ENCODE measurements around the gene TRPM5.

TRPM5 gene

GRCh38 chr11:2411446-2412305, 32.6 kb downstream of the TRPM5 start:
- in situ Hi-C loops (cut with MboI; ENCODE audit: low pct_unique_long_range_greater_than_20kb, low sequenced_read_pairs, unreplicated experiment): loop anchor here (25.0 kb wide), 1 partner anchor 224 kb away; no protein-coding TSS in a partner anchor
- no peak for DNase-seq (ENCODE audit: low spot score)
- TF ChIP-seq CTCF (IDR thresholded peaks at IDR 0.05; ENCODE audit: extremely low read depth, insufficient read depth, missing control alignments): no peak

GRCh38 chr11:2410616-2411015, 33.7 kb downstream of the TRPM5 start:
- DNase-seq (ENCODE audit: low spot score): no peak
- in situ Hi-C loops (cut with MboI; ENCODE audit: low pct_unique_long_range_greater_than_20kb, low sequenced_read_pairs, unreplicated experiment): loop anchor here (25.0 kb wide), 1 partner anchor 223 kb away; no protein-coding TSS in a partner anchor
- TF ChIP-seq CTCF (IDR thresholded peaks at IDR 0.05; ENCODE audit: extremely low read depth, insufficient read depth, missing control alignments): no peak

- no peak for DNase-seq (ENCODE audit: low spot score)
- no peak for TF ChIP-seq CTCF (IDR thresholded peaks at IDR 0.05; ENCODE audit: extremely low read depth, insufficient read depth, missing control alignments)
- in situ Hi-C loops (cut with MboI; ENCODE audit: low pct_unique_long_range_greater_than_20kb, low sequenced_read_pairs, unreplicated experiment): loop anchor here (25.0 kb wide), 1 partner anchor 223 kb away; no protein-coding TSS in a partner anchor
These were observed 34.5 kb downstream of the TRPM5 start for GRCh38 chr11:2409611-2410468.

GRCh38 chr11:2409126-2409525, 35.2 kb downstream of the TRPM5 start:
- no peak for TF ChIP-seq CTCF (IDR thresholded peaks at IDR 0.05; ENCODE audit: extremely low read depth, insufficient read depth, missing control alignments)
- no peak for DNase-seq (ENCODE audit: low spot score)
- in situ Hi-C loops (cut with MboI; ENCODE audit: low pct_unique_long_range_greater_than_20kb, low sequenced_read_pairs, unreplicated experiment): loop anchor here (25.0 kb wide), 1 partner anchor 222 kb away; no protein-coding TSS in a partner anchor

- TF ChIP-seq CTCF (IDR thresholded peaks at IDR 0.05; ENCODE audit: extremely low read depth, insufficient read depth, missing control alignments): no peak
- in situ Hi-C loops (cut with MboI; ENCODE audit: low pct_unique_long_range_greater_than_20kb, low sequenced_read_pairs, unreplicated experiment): loop anchor here (25.0 kb wide), 1 partner anchor 221 kb away; no protein-coding TSS in a partner anchor
- no peak for DNase-seq (ENCODE audit: low spot score)
These were observed 35.6 kb downstream of the TRPM5 start for GRCh38 chr11:2408671-2409070.

GRCh38 chr11:2406878-2407410, 37.4 kb downstream of the TRPM5 start:
- no peak for TF ChIP-seq CTCF (IDR thresholded peaks at IDR 0.05; ENCODE audit: extremely low read depth, insufficient read depth, missing control alignments)
- in situ Hi-C loops (cut with MboI; ENCODE audit: low pct_unique_long_range_greater_than_20kb, low sequenced_read_pairs, unreplicated experiment): loop anchor here (25.0 kb wide), 1 partner anchor 220 kb away; no protein-coding TSS in a partner anchor
- DNase-seq (ENCODE audit: low spot score): no peak

Measured in GM13977 (cell line).